ENCODE results near the gene PRKCE.

DNA sequence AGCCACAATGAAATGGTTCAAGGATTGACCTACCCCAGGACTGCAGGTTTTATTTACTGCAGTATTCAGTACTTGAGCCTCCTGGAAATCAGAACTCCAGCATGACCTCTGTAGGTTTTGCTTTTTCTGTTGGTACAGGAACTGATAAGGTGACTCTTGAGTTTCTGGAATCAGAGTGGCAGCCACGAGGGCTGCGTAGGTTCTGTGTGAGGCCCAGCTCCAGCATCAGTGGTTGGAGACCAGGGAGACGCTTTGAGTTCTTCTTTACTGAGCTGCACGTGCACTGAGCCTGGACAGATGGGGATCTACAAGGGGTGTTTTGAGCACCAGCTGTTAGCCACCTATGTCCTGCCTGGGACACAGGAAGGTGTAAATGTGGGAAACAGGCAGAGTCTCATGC lies 423.0 kb downstream of the PRKCE start:
- TF ChIP-seq EZH2 (IDR thresholded peaks at IDR 0.05; ENCODE audit: low read depth, low read length, severe bottlenecking) (no peak), CEBPB (IDR thresholded peaks at IDR 0.05; ENCODE audit: low read depth, low read length) (no peak), FOSL1 (IDR thresholded peaks at IDR 0.05; ENCODE audit: insufficient read depth, low read depth, low read length) (no peak), POLR2A (IDR thresholded peaks at IDR 0.05; ENCODE audit: control extremely low read depth in 1 of 2, low read depth in 2 of 2, low read length in 2 of 2) (no peak), CBX8 (IDR thresholded peaks at IDR 0.05; ENCODE audit: borderline replicate concordance, low read depth, low read length) (no peak), ZNF274 (IDR thresholded peaks at IDR 0.05; ENCODE audit: borderline replicate concordance, extremely low read depth, low read length) (no peak), NANOG (IDR thresholded peaks at IDR 0.05; ENCODE audit: insufficient read depth, low read depth, low read length, poor library complexity, severe bottlenecking) (no peak), RAD21 (IDR thresholded peaks at IDR 0.05 in 1 of 2, conservative IDR thresholded peaks at IDR 0.05 in 1 of 2; ENCODE audit: low read depth in 2 of 2, low read length in 2 of 2) (no peak), SUZ12 (IDR thresholded peaks at IDR 0.05; ENCODE audit: low read length) (no peak), RFX5 (IDR thresholded peaks at IDR 0.05; ENCODE audit: borderline replicate concordance, low read depth, low read length) (no peak), EP300 (IDR thresholded peaks at IDR 0.05; ENCODE audit: borderline replicate concordance in 1 of 2, low read depth in 2 of 2, low read length in 2 of 2) (no peak), MAFK (IDR thresholded peaks at IDR 0.05; ENCODE audit: low read depth, low read length) (no peak)
- TF ChIP-seq, protein P1, sequence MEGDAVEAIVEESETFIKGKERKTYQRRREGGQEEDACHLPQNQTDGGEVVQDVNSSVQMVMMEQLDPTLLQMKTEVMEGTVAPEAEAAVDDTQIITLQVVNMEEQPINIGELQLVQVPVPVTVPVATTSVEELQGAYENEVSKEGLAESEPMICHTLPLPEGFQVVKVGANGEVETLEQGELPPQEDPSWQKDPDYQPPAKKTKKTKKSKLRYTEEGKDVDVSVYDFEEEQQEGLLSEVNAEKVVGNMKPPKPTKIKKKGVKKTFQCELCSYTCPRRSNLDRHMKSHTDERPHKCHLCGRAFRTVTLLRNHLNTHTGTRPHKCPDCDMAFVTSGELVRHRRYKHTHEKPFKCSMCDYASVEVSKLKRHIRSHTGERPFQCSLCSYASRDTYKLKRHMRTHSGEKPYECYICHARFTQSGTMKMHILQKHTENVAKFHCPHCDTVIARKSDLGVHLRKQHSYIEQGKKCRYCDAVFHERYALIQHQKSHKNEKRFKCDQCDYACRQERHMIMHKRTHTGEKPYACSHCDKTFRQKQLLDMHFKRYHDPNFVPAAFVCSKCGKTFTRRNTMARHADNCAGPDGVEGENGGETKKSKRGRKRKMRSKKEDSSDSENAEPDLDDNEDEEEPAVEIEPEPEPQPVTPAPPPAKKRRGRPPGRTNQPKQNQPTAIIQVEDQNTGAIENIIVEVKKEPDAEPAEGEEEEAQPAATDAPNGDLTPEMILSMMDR (IDR thresholded peaks at IDR 0.05; ENCODE audit: control extremely low read depth in 1 of 3, insufficient read depth in 1 of 3, low read depth in 1 of 3, low read length in 3 of 3) = no peak
